RWPE2 (cell line): ENCODE results near the gene PDE11A.
A peak's percentile ranks its signal among the peaks of the same experiment; 100 is the strongest.

Experiments
- ATAC-seq: fragments of 200-7000 bp; cut with Tn5 transposase; 3 replicates; pipeline ENCODE4 v1.9.1; 2021; ENCODE audit warnings: low read depth
- DNase-seq: peaks from one replicate; pipeline ENCODE4 v3.0.0-alpha.2; 2020; ENCODE audit warnings: low spot score
- H3K27ac ChIP-seq: fragments of 450-650 bp; 2 replicates; pipeline ENCODE4 v1.5.1; 2017; ENCODE audit warnings: mild to moderate bottlenecking; ENCODE audit not compliant: poor library complexity, severe bottlenecking
- H3K27me3 ChIP-seq: fragments of 250-450 bp; sonication (Bioruptor Pico); 2 replicates; pipeline ENCODE4 v1.5.1; 2021; ENCODE audit warnings: mild to moderate bottlenecking, moderate library complexity; ENCODE audit not compliant: insufficient read depth, poor library complexity, severe bottlenecking
- H3K36me3 ChIP-seq: fragments of 250-450 bp; sonication (Bioruptor Pico); 2 replicates; pipeline ENCODE4 v1.5.1; 2020; ENCODE audit warnings: low read depth, mild to moderate bottlenecking, moderate library complexity
- H3K4me1 ChIP-seq: fragments of 250-450 bp; sonication (Bioruptor Pico); 2 replicates; pipeline ENCODE4 v1.5.1; 2021; ENCODE audit warnings: mild to moderate bottlenecking, moderate library complexity; ENCODE audit not compliant: insufficient read depth, poor library complexity, severe bottlenecking
- H3K4me3 ChIP-seq: fragments of 250-450 bp; sonication (Bioruptor Pico); 2 replicates; pipeline ENCODE4 v1.5.1; 2021; ENCODE audit warnings: mild to moderate bottlenecking, moderate library complexity; ENCODE audit not compliant: severe bottlenecking
- H3K9me3 ChIP-seq: fragments of 250-450 bp; sonication (Bioruptor Pico); 2 replicates; pipeline ENCODE4 v1.5.1; 2021; ENCODE audit warnings: mild to moderate bottlenecking, moderate library complexity; ENCODE audit not compliant: severe bottlenecking
- CTCF ChIP-seq: fragments of 450-650 bp; IDR thresholded peaks from one replicate; pipeline ENCODE4 v1.5.1; 2017; ENCODE audit warnings: mild to moderate bottlenecking, moderate library complexity; ENCODE audit not compliant: poor library complexity, severe bottlenecking

The PDE11A gene

GRCh38 chr2:177668617-177669016, 404.0 kb downstream of the PDE11A start:
- Histone ChIP-seq H3K36me3 (no peaks in the 10 kb centered on the region), H3K27me3 (no peaks in the 10 kb centered on the region), H3K9me3 (no peaks in the 10 kb centered on the region), H3K4me1 (no peaks in the 10 kb centered on the region), H3K27ac (no peak overlapping the region), H3K4me3 (no peak overlapping the region)
- no peak for DNase-seq
- TF ChIP-seq CTCF, result no peak
- no peak for ATAC-seq

- ATAC-seq, result no peak
- DNase-seq, result no peak
- H3K27ac ChIP-seq, result no peak overlapping the region
- no peaks in the 10 kb centered on the region for H3K27me3 ChIP-seq
- no peak for TF ChIP-seq CTCF
- H3K36me3 ChIP-seq, result no peaks in the 10 kb centered on the region
- H3K9me3 ChIP-seq, result no peaks in the 10 kb centered on the region
- H3K4me3 ChIP-seq, result no peak overlapping the region
- no peaks in the 10 kb centered on the region for H3K4me1 ChIP-seq
These were observed 405.0 kb downstream of the PDE11A start for GRCh38 chr2:177667626-177668025.

GRCh38 chr2:177666408-177666807, 406.2 kb downstream of the PDE11A start:
- Histone ChIP-seq H3K27ac (no peak overlapping the region), H3K4me1 (no peaks in the 10 kb centered on the region), H3K9me3 (no peaks in the 10 kb centered on the region), H3K4me3 (no peak overlapping the region), H3K27me3 (no peaks in the 10 kb centered on the region), H3K36me3 (no peaks in the 10 kb centered on the region)
- no peak for TF ChIP-seq CTCF
- DNase-seq, result no peak
- ATAC-seq, result 0 out of 3 replicates have a peak, but pooled peaks have one; percentile 31

- H3K9me3 ChIP-seq, result no peaks in the 10 kb centered on the region
- no peak for TF ChIP-seq CTCF
- no peaks in the 10 kb centered on the region for H3K36me3 ChIP-seq
- no peak overlapping the region for H3K4me3 ChIP-seq
- H3K4me1 ChIP-seq, result no peaks in the 10 kb centered on the region
- DNase-seq, result no peak
- no peak for ATAC-seq
- no peak overlapping the region for H3K27ac ChIP-seq
- no peaks in the 10 kb centered on the region for H3K27me3 ChIP-seq
These were observed 406.6 kb downstream of the PDE11A start for GRCh38 chr2:177665948-177666347.

- no peaks in the 10 kb centered on the region for H3K36me3 ChIP-seq
- ATAC-seq (no peak), DNase-seq (no peak)
- no peaks in the 10 kb centered on the region for H3K9me3 ChIP-seq
- no peaks in the 10 kb centered on the region for H3K4me1 ChIP-seq
- H3K27me3 ChIP-seq, result no peaks in the 10 kb centered on the region
- H3K4me3 ChIP-seq, result no peak overlapping the region
- H3K27ac ChIP-seq, result no peak overlapping the region
- TF ChIP-seq CTCF, result no peak
These were observed 407.2 kb downstream of the PDE11A start for GRCh38 chr2:177665328-177665727.
